HL-60 (cell line): ENCODE measurements around the gene SRGAP2C.
"Not testable (repeated sequence)": the region's sequence is repeated elsewhere in the genome, so short reads cannot be mapped to it uniquely, and the experiment has no call there.

Source experiments
- CTCF ChIP-seq: IDR thresholded peaks from one replicate; pipeline ENCODE4 v1.5.1; 2011; ENCODE audit warnings: low read length, control low read depth, inconsistent platforms; ENCODE audit not compliant: insufficient read depth
- GABPA ChIP-seq: IDR thresholded peaks from 2 replicates; pipeline ENCODE4 v1.6.1; 2012; ENCODE audit warnings: low read depth
- POLR2AphosphoS5 ChIP-seq: IDR thresholded peaks from 2 replicates; pipeline ENCODE4 v1.6.1; 2012; ENCODE audit warnings: low read depth
- REST ChIP-seq: IDR thresholded peaks from 2 replicates; pipeline ENCODE4 v1.6.1; 2012; ENCODE audit warnings: low read depth; ENCODE audit not compliant: insufficient replicate concordance

GRCh38 chr1:121307759-121308158 is 123.0 kb downstream of the SRGAP2C start:
- TF ChIP-seq CTCF, POLR2AphosphoS5, GABPA, REST: not testable (repeated sequence)
